Adrenal gland (tissue), 5 donors: Measurements from ENCODE around the gene SPECC1L.

Source experiments
- POLR2A ChIP-seq, 2 donors: fragments of 450-650 bp; IDR thresholded peaks; one replicate each; pipeline ENCODE4 v1.6.1; 2017; ENCODE audit warnings: antibody characterized with exemption in 2 of 2, mild to moderate bottlenecking in 2 of 2, moderate library complexity in 1 of 2
- TF ChIP-seq, protein P1 (sequence below), 6 experiments: fragments of 450-650 bp in 4 of 6; fragments of 200-600 bp in 2 of 6; sonication (generic) in 1 of 6; IDR thresholded peaks; 1 replicate in 5 of 6; 2 replicates in 1 of 6; pipeline versions ENCODE4 v1.5.1 to v1.8.0; 2016 to 2021; ENCODE audit warnings: antibody characterized with exemption in 6 of 6, mild to moderate bottlenecking in 2 of 6, moderate library complexity in 1 of 6
- donor health status: DM: no; HTN: no; CAD: no.

DNA sequence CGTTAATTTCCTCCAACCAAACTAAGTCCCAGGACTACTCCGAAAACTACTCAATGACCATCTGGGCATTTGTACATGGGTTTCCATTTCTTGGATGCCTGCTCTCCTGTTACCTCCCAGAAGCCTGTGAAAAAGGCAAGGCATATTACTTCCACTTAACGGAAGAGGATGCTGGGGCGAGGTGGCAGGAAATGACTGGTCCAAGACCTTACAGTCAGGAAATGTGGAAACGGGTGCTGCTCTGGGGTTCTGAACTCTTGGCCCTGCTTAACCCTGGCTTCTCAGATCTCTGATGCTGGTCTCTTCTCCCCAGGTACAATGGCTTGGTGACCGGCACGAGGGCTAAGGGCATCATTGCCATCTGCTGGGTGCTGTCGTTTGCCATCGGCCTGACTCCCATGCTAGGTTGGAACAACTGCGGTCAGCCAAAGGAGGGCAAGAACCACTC is 169.7 kb downstream of the SPECC1L start:
- TF ChIP-seq, protein P1, sequence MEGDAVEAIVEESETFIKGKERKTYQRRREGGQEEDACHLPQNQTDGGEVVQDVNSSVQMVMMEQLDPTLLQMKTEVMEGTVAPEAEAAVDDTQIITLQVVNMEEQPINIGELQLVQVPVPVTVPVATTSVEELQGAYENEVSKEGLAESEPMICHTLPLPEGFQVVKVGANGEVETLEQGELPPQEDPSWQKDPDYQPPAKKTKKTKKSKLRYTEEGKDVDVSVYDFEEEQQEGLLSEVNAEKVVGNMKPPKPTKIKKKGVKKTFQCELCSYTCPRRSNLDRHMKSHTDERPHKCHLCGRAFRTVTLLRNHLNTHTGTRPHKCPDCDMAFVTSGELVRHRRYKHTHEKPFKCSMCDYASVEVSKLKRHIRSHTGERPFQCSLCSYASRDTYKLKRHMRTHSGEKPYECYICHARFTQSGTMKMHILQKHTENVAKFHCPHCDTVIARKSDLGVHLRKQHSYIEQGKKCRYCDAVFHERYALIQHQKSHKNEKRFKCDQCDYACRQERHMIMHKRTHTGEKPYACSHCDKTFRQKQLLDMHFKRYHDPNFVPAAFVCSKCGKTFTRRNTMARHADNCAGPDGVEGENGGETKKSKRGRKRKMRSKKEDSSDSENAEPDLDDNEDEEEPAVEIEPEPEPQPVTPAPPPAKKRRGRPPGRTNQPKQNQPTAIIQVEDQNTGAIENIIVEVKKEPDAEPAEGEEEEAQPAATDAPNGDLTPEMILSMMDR (IDR thresholded peaks at IDR 0.05) = no peak
- no peak for TF ChIP-seq POLR2A (IDR thresholded peaks at IDR 0.05)
